ENCODE results near the gene HECW1.

HECW1 gene

DNA sequence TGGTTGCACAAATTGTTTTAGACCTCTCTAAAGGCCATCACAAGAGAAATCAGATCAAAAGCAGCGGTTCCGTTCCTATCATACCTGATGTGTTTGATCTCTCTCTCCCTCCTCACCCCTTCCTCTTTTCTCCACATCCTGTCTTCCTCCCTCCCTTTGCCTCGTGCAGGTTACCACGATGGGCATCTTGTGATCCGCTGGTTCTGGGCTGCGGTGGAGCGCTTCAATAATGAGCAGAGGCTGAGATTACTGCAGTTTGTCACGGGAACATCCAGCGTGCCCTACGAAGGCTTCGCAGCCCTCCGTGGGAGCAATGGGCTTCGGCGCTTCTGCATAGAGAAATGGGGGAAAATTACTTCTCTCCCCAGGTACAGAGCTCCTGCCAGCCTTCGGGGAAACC lies 442.0 kb downstream of the HECW1 start:
- Histone ChIP-seq H3K4me1 (ENCODE audit: control insufficient read depth in 1 of 2, insufficient read depth in 1 of 2, low read depth in 1 of 2, low read length in 1 of 2) (peaks cover 0 to 12% of the 10 kb centered on the region in 2 experiments), H3K27me3 (no peaks in the 10 kb centered on the region), H3K9me3 (no peaks in the 10 kb centered on the region), H3K27ac (no peak overlapping the region), H3K4me3 (ENCODE audit: low read depth in 1 of 2, low read length in 1 of 2) (no peak overlapping the region), H3K36me3 (no peaks in the 10 kb centered on the region)
- TF ChIP-seq, protein P1, sequence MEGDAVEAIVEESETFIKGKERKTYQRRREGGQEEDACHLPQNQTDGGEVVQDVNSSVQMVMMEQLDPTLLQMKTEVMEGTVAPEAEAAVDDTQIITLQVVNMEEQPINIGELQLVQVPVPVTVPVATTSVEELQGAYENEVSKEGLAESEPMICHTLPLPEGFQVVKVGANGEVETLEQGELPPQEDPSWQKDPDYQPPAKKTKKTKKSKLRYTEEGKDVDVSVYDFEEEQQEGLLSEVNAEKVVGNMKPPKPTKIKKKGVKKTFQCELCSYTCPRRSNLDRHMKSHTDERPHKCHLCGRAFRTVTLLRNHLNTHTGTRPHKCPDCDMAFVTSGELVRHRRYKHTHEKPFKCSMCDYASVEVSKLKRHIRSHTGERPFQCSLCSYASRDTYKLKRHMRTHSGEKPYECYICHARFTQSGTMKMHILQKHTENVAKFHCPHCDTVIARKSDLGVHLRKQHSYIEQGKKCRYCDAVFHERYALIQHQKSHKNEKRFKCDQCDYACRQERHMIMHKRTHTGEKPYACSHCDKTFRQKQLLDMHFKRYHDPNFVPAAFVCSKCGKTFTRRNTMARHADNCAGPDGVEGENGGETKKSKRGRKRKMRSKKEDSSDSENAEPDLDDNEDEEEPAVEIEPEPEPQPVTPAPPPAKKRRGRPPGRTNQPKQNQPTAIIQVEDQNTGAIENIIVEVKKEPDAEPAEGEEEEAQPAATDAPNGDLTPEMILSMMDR (IDR thresholded peaks at IDR 0.05) = no peak

GRCh38 chr7:43557831-43558495 lies 445.5 kb downstream of the HECW1 start:
- Histone ChIP-seq H3K27ac (no peak overlapping the region), H3K36me3 (no peaks in the 10 kb centered on the region), H3K4me3 (ENCODE audit: low read depth in 1 of 2, low read length in 1 of 2) (no peak overlapping the region), H3K9me3 (no peaks in the 10 kb centered on the region), H3K4me1 (ENCODE audit: control insufficient read depth in 1 of 2, insufficient read depth in 1 of 2, low read depth in 1 of 2, low read length in 1 of 2) (peaks cover 0 to 9% of the 10 kb centered on the region in 2 experiments), H3K27me3 (no peaks in the 10 kb centered on the region)
- TF ChIP-seq, protein P1 (IDR thresholded peaks at IDR 0.05) = no peak

- Histone ChIP-seq H3K27me3 (peaks cover 9% of the 10 kb centered on the region), H3K9me3 (no peaks in the 10 kb centered on the region), H3K4me1 (ENCODE audit: control insufficient read depth in 1 of 2, insufficient read depth in 1 of 2, low read depth in 1 of 2, low read length in 1 of 2) (no peaks in the 10 kb centered on the region), H3K27ac (no peak overlapping the region), H3K36me3 (no peaks in the 10 kb centered on the region), H3K4me3 (ENCODE audit: low read depth in 1 of 2, low read length in 1 of 2) (no peak overlapping the region)
- TF ChIP-seq, protein P1 (IDR thresholded peaks at IDR 0.05) = no peak
Observed at GRCh38 chr7:43559171-43559945, 446.9 kb downstream of the HECW1 start.

- no peaks in the 10 kb centered on the region for H3K36me3 ChIP-seq
- H3K4me3 ChIP-seq (ENCODE audit: low read depth in 1 of 2, low read length in 1 of 2) = no peak overlapping the region
- no peaks in the 10 kb centered on the region for H3K9me3 ChIP-seq
- H3K27me3 ChIP-seq = peaks cover 11% of the 10 kb centered on the region
- TF ChIP-seq, protein P1 (IDR thresholded peaks at IDR 0.05) = no peak
- H3K27ac ChIP-seq = no peak overlapping the region
- H3K4me1 ChIP-seq (ENCODE audit: control insufficient read depth in 1 of 2, insufficient read depth in 1 of 2, low read depth in 1 of 2, low read length in 1 of 2) = no peaks in the 10 kb centered on the region
Observed at GRCh38 chr7:43559946-43560335, 447.5 kb downstream of the HECW1 start.

- Histone ChIP-seq H3K36me3 (no peaks in the 10 kb centered on the region), H3K9me3 (no peaks in the 10 kb centered on the region), H3K27me3 (peaks cover 11% of the 10 kb centered on the region), H3K27ac (no peak overlapping the region), H3K4me1 (ENCODE audit: control insufficient read depth in 1 of 2, insufficient read depth in 1 of 2, low read depth in 1 of 2, low read length in 1 of 2) (no peaks in the 10 kb centered on the region), H3K4me3 (ENCODE audit: low read depth in 1 of 2, low read length in 1 of 2) (no peak overlapping the region)
- TF ChIP-seq, protein P1 (IDR thresholded peaks at IDR 0.05) = no peak
Observed at GRCh38 chr7:43560742-43561330, 448.4 kb downstream of the HECW1 start.
